HG03571 (cell line): Measurements from ENCODE around the gene ATXN7L1.
"Not testable (repeated sequence)": the region's sequence is repeated elsewhere in the genome, so short reads cannot be mapped to it uniquely, and the experiment has no call there.

Source experiments
- ATAC-seq: cut with Tn5 transposase; IDR thresholded peaks from one replicate; pipeline ENCODE4 v1.9.1; 2021; ENCODE audit not compliant: unreplicated experiment

The ATXN7L1 gene

DNA sequence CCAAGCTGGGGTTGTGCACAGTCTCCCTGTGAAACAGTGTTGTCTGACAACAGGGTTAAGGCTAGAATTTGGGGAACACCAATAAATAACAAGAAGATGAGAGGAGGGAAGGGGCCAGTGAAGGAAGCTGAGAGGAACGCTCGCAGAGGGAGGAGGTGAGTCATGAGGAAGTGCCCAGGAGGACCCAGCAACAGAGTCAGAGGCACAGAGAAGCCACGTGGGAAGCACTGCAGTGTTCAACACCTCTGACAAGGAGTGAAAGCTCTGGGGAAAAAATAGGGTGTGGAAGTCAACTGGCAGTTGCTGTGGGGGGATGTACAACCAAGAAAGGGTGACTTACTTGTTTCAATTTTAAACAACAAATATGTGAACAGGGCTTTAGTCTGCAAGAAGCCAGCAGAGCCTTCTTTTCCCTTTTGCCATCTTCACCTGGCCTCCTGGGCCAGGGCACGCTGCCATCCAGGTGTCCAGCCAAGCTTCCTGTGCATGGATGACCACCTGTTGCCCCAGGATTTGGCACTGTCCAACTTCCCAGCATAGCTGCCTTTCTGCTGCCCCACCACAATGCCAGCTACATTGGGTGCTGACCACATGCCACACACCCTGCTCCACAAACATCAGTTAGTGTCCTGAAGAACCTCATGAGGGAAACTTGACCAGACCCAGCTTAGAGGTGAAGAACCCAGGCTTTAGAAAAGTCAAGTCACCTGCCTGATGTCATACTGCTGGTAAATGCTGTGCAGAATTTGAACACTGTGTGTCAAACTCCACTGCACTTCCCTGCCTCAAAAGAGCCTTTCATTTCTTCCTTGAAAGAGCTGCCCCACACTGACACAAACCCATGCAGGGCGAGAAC lies 69.6 kb downstream of the ATXN7L1 start:
- no peak for ATAC-seq

DNA sequence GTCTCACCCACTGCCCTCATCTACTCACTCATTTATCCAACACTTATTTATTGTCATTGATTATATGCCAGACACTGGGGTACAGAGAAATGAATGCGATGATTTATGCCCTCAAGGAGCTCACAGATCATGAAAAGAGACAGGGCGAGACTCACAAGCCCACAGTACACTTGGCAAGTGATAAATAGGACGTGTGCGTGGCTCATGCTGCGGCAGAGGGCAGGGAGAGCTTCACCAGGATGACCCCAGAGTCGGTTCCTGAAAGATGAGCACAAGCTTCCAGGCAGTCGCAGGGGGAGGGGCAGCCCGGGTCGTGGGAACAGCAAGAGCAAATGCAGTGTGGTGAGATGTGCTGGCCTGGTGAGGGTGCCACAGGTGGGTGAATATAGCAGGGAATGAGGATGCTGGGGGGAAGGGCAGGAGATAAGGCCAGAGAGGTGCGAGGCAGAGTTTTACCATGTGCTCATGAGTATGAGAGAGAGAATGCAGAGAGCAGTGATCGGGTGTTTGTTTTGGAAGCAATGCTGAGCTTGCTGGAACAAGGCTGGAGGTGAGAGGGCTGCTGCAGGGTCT lies 70.9 kb downstream of the ATXN7L1 start:
- no peak for ATAC-seq

DNA sequence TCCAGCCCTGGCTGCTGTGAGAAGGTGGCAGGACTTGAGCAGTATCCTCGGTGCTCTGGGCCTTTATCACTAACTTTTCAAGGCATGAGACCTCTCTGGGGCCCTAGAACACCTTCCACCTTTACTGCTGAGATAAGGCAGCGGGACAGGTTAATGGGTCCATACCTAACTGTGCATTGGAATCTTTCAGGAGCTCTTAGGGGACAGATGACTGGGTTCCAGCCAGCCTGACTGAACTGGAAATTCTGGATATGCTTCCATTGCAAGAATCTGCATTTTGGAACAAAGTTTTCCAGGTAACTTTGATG lies 73.0 kb downstream of the ATXN7L1 start:
- ATAC-seq: no peak

DNA sequence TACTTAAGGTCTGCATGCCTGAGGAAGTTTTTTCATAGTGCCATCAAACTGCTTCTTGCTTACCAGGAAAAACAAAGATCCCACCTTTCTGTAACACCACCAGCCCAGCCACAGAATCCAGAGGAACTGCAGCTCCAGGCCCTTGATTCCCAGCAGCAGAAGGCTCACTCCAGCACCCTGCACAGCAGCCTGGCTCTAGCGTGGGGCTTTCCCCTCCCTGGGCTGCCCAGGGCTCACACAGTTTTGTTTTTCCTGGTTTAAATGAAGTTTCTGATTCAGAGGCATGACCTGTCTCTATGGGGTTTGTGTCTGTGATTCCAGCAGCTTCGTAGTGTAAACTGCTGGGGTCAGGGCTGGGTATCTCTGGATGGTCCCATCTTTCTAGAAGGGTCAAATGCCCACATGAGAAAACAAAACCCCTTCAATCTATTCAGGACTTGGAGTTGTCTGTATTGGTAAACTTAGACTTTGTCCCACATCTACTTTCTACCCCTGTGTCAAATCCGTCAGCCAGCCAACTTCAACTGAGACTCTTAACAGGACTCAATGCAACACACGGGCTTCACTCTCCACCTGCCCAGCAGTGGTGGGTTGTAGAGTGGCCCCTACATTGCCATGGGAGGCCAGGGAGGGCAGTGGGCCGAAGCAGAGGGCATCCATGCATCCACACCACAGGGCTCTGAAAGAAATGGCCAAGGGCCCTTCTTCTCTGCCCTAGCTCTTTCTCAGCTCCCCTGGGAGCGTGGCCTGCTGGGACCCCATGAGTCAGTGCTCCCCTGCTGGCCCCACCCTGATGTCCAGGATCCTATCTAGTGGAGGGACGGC lies 73.6 kb downstream of the ATXN7L1 start:
- no peak for ATAC-seq

DNA sequence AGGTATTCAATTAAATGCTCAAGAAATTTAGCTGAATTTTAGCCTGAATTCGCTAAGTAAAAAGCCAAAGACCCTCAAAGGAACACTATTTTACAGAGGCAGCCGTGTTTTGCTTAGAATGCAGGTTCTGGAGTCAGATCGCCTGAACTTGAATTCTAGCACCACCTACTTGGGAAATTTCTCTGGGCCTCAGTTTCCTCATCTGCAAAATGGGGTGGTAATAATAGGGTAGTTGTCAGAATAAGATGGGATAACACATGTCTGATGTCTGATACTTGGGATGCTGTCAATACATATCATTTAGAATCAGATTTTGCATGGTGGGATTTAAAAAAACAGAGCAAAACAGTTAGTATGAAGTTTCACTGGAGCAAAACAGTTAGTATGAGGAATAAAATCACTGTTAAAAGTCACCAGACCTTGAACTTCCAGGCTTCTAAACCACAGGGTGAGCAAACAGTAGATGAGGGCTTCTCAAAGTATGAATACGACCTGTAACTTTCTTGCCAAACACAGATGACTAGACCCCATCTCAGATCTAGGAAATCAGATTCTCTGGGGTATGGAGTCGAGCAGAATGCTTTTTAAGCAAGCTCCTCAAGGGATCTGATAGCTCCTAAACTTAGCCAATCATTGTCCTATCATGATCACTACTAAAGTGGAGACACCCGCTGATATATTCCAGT lies 75.4 kb downstream of the ATXN7L1 start:
- ATAC-seq: no peak

DNA sequence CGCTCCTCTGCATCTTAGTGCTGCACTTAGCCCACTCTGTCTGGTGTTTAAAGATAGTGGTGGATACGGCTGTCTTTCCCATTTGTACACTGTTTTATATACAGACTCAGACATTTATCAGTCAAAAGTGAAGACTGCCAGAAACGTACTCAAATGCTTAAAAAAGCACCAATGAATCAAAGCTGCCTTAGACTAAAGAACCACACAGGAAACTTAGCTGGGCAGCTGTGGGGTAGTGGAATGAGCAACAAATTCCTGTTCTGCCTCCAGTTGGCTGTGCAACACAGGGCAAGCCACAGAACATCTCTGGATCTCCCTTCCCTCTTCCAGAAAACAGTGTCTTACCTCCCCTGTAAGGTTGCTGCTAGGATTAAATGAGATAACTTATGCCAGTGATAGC lies 76.0 kb downstream of the ATXN7L1 start:
- no peak for ATAC-seq

DNA sequence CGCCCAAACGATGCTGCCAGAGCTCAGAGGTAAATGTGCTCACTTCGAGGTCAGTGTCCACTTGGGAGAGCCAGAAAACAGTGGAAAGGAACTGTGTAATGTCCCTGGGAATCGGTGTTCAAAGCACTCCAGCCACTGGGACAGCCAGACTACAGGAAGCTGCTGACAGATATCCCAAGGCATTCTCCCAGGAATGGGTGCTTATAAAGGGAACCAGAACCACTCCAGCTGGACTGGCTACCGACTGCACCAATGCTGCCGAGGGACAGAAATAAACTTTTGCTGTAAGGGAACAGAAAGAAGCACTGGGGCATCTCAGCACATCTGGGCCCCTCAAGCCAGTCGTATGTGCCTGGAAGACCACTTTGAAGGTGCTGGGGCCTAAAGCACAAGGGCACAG lies 76.7 kb downstream of the ATXN7L1 start:
- no peak for ATAC-seq

DNA sequence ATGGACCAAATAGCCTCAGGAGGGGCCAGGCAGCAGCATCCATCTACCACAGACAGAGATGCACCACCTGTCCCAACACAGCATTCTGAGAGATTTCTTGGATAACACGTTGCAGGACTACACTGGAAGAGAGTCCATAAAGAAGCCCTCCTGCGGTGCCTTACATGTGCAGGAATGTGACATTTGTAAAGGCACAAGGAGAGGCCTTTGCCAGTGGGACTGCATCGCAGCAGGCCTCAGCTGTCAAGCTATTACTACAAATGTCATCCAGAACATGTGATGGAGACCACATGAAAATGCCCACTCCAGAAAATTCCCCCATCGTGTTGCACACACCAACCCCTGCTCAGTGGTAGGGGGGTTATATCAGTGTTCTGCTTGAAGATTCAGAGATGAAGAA lies 77.4 kb downstream of the ATXN7L1 start:
- ATAC-seq: no peak

DNA sequence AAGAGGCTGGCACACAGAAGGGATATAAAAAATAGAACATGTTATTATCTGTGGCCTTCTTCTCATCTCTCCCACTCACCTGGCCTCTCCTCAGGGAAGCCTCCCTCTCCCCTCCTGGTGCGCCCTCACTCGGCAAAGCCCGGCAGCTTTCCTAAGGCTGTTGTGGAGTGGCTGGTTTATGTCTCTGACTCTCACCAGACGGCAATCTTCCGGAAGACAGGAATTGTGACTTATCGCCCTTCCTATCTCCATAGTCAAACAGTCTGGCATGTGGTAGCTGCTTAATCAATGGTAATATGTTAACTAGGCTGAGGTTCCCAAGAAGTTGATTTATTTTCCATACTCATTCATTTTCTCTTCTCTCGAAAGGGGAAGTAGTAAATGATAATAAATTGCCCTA lies 78.7 kb downstream of the ATXN7L1 start:
- ATAC-seq: no peak

DNA sequence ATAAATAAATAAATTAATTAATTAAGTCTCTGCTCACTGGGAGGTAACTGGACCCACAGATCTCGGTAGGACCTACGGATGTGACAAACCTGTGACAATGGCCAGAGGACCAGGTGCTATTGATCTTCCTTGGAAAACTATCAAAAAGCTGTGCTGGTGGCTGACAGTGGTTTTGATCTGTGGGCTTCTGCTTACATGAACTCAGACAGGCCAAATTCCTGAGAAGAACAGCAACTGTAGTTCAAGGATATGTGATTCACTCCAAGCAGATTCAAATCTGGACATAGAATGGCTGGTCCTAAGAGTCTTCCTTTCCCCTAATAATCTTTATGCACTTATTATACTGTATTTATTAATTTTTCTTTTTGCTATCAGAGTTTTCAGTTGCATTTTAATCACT lies 80.0 kb downstream of the ATXN7L1 start:
- no peak for ATAC-seq

DNA sequence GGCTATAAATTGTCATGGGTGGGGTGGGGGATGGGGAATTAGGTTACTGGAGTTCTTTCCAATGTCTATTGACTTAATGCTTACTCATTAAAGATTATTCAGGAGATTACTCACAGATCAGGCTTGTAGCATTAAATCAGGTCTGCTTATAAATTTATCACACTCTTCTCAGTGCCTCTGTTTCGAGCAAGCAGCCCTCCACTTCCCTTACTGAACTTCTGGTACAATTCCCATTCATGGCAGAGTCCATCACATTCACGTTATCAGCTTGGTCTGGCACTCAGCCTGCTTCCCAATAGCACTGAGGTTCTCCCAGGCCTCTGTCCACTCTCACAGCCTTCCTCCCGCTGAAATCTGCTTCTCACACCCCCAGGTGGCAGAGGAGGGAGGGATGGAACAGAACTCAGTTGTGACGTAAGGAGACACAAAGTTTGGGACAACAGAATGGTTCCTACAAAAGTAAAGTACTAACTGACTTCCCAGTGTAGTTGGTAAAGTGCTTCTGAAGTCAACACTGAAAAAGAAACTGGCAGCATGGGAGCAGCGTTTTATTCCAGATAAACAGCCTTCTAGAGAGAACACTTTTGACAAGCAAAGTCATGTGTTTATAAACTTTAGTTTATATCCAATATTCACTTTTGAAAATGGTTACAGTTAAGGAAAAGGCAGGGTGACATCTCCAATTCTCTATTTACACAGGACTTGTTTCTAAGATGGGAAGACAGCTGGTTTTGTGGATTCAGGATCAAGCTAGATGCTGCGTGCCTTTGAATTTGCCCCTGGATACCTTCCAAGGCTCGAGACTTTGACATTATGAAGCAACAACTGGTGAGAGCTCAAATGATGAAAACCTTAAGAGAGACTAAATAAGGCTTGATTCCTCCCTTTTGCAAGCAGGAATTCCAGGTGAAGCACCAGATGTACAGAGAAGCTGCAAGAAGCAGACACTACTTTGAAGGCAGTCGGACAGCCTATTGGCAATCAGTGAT lies 81.4 kb downstream of the ATXN7L1 start:
- ATAC-seq: no peak

DNA sequence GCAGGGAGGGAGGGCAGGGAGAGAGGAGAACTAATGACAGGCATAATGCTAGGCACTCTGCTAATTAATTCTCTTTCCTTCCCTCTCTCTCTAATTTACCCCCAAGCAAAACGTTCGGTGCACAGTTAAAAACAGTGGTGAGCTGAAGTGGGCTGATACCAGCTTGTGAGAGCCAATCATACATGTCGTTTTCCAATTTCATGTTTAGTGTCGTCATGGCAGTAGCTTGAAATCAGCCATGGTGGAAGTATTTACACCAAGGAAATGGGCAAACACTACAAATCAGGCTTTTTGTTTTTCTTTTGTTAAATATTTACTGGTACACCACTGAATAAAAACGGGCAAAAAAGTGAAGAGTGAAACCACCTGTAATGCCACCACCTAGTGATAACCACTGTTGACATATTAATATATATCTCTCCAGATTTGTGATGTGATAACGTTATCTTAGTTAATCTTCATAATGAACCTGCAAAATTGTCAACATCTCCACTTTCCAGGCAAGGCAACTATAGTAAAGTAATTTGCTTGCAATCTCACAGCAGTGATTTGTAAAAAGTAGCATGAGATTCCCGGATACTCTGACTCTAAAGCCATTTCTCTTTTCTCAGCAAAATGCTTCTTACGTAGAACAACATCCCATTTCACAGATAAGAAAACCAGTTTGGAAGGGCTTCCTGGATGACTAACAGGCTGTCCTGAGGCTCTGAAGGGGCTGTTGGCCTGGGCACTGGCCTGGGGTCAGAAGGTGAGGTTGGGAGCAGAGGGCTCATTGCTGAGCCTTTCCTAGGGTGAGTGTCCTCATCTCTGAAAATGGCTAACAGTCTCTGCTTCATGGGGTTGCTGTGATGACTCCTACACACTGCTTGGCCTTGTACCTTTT lies 83.7 kb downstream of the ATXN7L1 start:
- ATAC-seq: no peak

DNA sequence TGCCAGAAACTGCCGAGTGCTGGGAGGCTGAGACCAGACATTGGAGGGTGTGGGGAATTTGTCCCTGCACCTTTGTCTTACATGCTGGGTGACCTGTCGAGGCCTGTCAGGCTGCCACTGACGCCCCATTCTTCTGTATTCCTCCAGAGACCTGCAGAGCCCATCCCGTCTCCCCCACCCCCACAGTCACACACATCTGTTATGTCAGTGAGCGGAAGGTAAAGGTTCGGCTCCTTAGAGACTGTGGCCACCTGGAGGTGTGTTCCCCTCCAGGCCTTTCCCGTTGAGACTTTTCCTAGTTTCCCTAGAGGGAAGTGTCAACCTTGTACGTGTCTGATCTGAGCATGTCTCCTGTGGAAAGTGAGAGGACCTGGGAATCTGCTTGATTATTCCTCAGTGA lies 84.5 kb downstream of the ATXN7L1 start:
- no peak for ATAC-seq

DNA sequence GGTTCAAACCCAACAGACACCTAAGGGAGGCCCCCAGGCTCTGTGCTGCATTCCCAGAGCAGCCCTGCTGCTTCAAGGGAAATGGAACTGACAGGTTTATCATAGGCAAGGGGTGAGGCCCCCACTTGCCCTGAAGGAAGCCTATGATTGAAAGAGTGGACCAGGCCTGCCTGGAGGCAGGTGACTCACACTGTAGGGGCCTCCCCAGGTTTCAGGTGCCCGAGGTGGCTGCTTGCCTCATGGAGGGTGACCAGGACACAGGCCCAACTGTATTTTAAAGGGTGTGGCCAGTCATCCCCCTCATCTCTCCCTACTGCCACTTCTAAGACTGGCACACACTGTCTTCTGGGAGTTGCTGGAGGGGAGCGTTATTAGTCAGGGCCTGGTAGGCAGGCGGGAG lies 85.4 kb downstream of the ATXN7L1 start:
- no peak for ATAC-seq

DNA sequence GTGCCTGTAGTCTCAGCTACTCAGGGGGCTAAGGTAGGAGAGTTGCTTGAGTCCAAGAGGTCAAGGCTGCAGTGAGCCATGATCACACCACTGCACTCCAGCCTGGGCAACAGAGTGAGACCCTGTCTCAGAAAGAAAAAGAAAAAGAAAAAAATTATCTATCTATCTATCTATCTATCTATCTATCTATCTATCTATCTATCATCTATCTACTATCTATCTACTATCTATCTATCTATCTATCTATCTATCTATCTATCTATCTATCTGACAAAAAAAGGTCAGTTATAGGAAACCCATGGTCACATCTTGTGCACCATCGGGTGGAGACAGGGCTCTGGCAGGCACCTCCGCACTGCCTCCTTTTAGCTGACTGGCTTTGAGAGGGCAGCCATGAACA lies 85.9 kb downstream of the ATXN7L1 start:
- not testable (repeated sequence) for ATAC-seq

DNA sequence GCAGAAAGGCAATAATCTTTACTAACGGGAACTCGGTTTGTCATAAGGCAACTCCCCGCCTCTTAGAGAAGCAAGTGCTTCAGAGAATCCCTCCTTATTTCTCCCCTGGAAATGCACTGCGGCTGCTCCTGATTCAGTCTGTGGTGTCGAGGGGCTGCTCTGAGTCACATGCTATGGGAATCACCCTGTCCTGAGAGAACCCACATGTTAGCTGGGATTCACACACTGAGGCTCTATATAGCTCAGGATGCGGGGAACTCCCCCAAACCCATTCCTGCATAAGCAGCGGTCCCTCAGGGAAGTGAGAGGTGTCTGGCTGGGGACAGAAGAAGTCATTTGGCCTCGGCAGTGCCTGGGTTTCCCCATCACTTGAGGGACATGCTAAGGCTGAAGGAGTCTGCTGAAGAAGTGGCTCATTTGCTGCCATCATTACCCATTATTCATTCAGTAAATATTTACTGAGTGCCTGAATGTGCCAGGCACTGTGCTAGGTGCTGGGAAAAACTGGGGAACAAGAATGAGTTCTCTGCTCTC lies 87.5 kb downstream of the ATXN7L1 start:
- ATAC-seq: no peak

DNA sequence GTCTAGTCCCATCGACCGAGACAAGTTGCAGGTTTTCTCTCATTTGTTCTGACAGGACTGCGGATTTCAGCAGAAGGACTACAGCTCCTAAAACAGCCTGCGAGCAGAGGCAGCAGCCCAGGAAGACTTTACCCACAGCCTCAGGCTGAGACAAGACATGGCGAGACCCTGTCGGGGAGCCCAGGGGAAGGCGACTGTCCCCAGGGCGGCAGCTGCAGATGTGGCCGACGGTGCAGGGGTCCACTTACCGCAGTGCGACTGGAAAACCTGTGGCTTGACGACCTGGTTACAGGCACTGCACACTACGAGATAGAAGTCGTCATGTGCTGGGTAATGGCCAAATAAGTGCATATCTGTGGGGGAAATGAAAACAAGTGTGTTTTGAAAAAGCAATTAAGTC lies 88.0 kb downstream of the ATXN7L1 start:
- no peak for ATAC-seq

DNA sequence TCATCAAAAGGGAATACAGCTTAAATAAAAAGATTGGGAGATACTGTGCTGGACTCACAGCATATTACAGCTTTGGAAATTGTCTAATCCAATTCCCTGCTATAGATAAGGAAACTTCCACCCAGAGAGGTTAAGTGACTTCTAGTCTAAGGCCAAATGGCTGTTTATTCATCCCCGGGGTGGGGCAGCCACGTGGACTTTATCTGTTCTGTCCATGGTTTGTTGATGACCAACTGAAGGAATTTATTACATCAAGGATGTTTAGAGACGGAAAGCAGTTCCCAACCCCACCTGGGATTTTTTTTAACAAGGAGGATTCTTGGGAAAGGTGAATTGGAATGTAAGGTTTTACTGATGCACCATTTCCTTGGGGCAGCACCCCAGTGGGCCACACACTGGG lies 88.6 kb downstream of the ATXN7L1 start:
- ATAC-seq: no peak
